Measurements from ENCODE around the gene SKIL.

Gene SKIL

DNA sequence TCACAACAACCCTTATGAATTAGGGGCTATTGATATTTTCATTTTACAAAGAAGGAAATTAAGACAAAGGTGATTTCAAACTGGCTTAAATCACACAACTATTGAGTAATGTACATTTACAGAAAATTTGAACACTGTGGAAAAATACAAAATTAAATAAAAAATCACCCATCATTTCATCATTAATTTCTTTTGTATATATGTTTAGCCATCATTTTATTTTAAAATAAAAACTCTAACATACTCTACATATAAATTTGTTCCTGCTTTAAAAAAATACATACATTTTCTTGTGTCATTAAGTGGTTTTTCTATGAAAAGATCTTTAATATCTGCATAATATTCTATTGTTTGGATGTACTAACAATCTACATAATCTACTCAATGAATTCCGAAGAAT is 81.3 kb downstream of the SKIL start:
- DNase-seq = no peak

DNA sequence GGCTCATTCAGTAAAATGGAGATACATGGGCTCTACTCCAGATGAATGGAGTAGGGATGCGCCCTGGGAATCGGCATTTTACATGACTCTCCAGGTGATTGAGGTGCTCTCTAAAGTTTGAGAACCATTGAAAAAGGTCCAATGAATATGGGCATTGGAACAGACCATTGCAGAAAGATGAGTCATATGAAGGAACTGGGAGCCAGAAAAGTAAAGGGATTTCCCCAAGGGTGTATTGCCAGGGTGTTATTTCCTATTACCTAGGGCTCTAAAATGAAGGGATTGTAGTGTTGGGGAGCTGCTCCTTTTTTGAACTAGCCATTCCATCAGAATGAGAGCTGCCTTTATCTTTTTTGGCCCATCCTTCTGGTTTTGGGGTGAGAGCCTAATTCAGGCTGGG is 82.8 kb downstream of the SKIL start:
- no peak for DNase-seq

DNA sequence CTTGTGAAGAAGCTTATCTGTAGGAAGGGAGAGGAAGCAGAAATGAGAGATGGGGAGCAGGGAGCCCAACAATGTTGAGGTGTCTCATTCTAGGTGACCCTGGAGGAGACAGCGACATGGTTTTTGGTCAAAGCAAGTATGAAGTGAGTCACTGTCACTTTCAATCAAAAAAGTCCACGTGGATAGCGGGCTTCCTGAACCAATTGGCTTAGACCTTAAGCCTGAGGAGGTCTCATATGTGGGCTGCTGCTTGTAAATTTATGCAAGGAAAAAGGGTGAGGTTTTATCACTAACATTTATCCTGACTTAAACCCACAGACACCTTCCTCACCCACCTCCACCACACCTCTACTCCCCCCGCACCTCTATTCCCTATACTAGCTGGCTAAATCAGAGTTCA is 83.9 kb downstream of the SKIL start:
- no peak for DNase-seq

DNA sequence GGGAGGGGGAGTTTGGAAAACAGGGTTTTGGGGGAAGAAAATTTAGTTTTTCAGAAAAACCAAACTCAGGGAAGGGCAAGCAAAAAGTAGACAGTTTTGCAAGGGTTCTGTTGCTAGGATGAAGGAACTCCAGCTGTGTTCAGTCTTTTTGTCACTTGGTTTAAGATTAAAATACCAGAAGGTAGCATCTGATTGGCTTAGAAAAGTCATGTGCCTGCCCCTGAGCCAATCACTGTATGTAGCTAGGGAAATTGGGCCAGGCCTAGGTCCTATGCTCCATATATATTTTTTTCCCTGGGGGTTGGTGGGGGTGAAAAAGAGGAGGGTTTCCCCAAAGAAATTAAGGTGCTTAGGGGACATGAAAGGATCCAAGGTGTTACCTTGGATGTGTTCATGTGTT is 85.4 kb downstream of the SKIL start:
- DNase-seq = no peak

DNA sequence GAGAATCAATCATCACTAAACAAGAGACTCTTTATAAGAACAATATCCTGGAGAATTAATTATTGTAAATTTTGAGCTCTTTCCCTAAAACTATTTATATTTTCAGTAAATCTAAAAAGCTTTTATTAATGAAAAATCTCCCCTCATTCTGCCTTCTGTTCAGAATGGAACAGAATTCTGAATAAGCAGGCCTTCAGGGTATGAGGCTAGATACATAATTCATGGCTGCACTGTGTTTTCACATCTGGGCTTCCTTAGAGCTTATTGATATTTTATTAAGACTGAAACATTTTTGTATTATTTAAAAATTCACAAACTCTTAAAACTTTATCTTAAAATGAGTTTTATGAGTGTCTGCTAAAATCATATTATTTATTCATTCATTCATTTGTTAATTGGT is 85.9 kb downstream of the SKIL start:
- DNase-seq = no peak

Data from T-helper 1 cell (primary cell).